AG04449 (cell line): ENCODE data around the gene ZNF20.

Experiments
- CTCF ChIA-PET: fragments of 350-600 bp; formaldehyde crosslinking; extraction: SDS; loops from one replicate; lab custom pipeline; 2021; ENCODE audit warnings: antibody characterized with exemption; lab: Yijun Ruan, JAX
- POLR2A ChIA-PET: fragments of 400-600, 350-600 bp; formaldehyde crosslinking; extraction: SDS; loops from one replicate; lab custom pipeline; 2020; ENCODE audit warnings: antibody characterized with exemption, inconsistent platforms; lab: Yijun Ruan, JAX
- DNase-seq: peaks from one replicate; pipeline ENCODE4 v3.0.0-alpha.2; 2010; ENCODE audit warnings: low read depth, low spot score
- H3K4me3 ChIP-seq: 2 replicates; pipeline ENCODE4 v1.5.1; 2011; ENCODE audit warnings: low read depth, mild to moderate bottlenecking, control low read depth, low read length
- TF ChIP-seq, protein P1 (sequence below): IDR thresholded peaks from one replicate; pipeline ENCODE4 v1.5.1; 2011; ENCODE audit warnings: mild to moderate bottlenecking, moderate library complexity, low read length, control low read depth, inconsistent platforms; ENCODE audit not compliant: insufficient read depth; ENCODE audit errors: missing control alignments

Gene ZNF20

DNA sequence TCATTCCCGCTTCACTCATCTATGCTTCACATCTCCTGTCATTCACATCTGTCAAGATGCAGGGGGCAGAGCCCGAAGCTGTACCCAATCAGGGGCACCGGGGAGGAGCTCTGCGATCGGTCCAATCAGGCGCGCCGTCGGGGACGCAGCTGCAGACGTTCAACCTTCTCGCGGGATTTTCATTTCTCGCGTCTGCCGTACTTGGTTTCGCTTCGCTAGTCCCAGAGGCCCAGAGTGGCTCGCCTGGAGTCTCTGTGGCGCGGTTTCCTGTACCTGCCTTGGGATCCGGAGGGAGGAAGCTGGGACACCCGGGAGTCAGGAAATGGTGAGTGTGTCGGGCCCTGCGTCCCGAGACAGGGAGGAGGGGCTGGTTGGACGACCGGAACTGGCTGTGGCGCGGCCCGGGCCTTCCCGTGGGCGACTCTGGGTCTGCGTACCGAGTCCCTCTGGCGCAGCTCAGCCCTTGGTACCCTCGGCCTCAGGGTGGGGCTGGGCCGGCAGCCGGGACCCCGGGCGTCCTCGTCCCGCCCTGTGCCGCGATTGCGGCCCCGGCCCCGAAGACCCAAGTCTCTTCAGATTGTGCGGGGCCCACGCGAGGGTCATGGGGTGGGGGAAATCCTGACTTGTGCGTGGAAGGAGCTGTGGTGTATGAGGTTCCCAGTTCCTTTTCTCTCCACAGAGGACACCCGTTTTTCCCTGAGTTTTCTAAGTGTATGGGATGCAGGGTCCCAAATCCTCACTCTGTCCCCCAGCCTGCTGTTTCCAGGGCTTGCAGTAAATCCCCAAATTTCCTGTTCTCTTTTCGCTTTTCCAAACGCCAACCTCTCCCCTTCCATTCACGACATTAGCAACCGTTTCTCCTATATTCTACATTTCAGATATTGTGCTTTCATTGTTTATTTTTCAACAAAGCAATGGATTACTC is 23.0 kb upstream of the ZNF20 start, which contains the start of gene ZNF136:
ZNF136 (plus strand) TSS at position 215 of the 925 bp plus-strand sequence; CDS start at position 323, 108 bp downstream.
- peak; percentile 67 for DNase-seq
- ChIA-PET CTCF (interaction anchor here (0.7 to 3.0 kb wide), 5 partner anchors 10 to 202 kb away, joined by 3 to 15 read pairs (median 3); partner anchors contain the start of genes ZNF20 and ZNF442), POLR2A (interaction anchor here (0.9 to 1.0 kb wide), 2 partner anchors 23 to 202 kb away, joined by 3 to 6 read pairs; partner anchors contain the start of genes ZNF20 and ZNF442)
- TF ChIP-seq, protein P1, sequence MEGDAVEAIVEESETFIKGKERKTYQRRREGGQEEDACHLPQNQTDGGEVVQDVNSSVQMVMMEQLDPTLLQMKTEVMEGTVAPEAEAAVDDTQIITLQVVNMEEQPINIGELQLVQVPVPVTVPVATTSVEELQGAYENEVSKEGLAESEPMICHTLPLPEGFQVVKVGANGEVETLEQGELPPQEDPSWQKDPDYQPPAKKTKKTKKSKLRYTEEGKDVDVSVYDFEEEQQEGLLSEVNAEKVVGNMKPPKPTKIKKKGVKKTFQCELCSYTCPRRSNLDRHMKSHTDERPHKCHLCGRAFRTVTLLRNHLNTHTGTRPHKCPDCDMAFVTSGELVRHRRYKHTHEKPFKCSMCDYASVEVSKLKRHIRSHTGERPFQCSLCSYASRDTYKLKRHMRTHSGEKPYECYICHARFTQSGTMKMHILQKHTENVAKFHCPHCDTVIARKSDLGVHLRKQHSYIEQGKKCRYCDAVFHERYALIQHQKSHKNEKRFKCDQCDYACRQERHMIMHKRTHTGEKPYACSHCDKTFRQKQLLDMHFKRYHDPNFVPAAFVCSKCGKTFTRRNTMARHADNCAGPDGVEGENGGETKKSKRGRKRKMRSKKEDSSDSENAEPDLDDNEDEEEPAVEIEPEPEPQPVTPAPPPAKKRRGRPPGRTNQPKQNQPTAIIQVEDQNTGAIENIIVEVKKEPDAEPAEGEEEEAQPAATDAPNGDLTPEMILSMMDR: no peak
- peak within 1 kb of the TSS; percentile 92 for H3K4me3 ChIP-seq

DNA sequence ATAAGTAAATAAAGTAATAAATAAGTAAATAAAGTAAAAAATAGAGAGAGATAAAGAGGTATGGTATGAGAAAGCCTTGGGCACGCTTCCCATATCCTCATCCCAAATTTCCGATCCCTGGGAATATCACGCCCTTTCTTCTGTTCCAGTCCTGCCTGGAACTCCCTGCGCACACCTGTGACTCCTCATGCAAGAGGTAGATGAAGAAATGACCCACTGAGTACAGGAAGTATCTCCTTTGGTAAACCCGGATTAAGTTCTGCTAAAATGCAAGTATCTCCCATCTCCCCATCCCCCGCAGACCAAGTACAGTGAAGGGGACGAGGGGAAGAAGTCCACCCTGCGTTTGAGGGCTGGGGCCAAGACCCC is 22.3 kb upstream of the ZNF20 start:
- ChIA-PET POLR2A (interaction anchor here (0.9 to 1.0 kb wide), 2 partner anchors 22 to 203 kb away, joined by 3 to 6 read pairs; partner anchors contain the start of genes ZNF20 and ZNF442), CTCF (interaction anchor here (0.7 to 3.0 kb wide), 5 partner anchors 9 to 203 kb away, joined by 3 to 15 read pairs (median 3); partner anchors contain the start of genes ZNF20 and ZNF442)
- TF ChIP-seq, protein P1: no peak
- peak overlapping the region; percentile 92 for H3K4me3 ChIP-seq
- DNase-seq: no peak

- TF ChIP-seq, protein P1: no peak
- H3K4me3 ChIP-seq: no peak overlapping the region
- CTCF ChIA-PET: interaction anchor here (1.6 kb wide), 1 partner anchor 19 kb away, joined by 7 read pairs; no protein-coding TSS in a partner anchor
- DNase-seq: no peak
- POLR2A ChIA-PET: no interaction called here
Observed at GRCh38 chr19:12159773-12160414, 19.7 kb upstream of the ZNF20 start.

- ChIA-PET POLR2A (interaction anchor here (0.6 to 1.5 kb wide), 3 partner anchors 16 to 385 kb away, joined by 3 to 10 read pairs (median 7); partner anchors contain the start of gene ZNF20), CTCF (interaction anchor here (1.1 to 5.1 kb wide), 4 partner anchors 16 to 359 kb away, joined by 3 to 42 read pairs (median 5); partner anchors contain the start of gene ZNF20)
- peak; percentile 24 for DNase-seq
- H3K4me3 ChIP-seq: peak within 1 kb of the TSS; percentile 80
- TF ChIP-seq, protein P1: no peak
Observed at GRCh38 chr19:12156223-12157058, 16.3 kb upstream of the ZNF20 start, which contains the start of gene ZNF625. Gene ZNF625 (minus strand): TSS chr19:12156734. CDS start chr19:12156558, 176 bp downstream.

- peak overlapping the region; percentile 80 for H3K4me3 ChIP-seq
- ChIA-PET CTCF (interaction anchor here (1.0 to 5.1 kb wide), 4 partner anchors 15 to 358 kb away, joined by 3 to 42 read pairs (median 5); partner anchors contain the start of genes ZNF20 and ZNF491), POLR2A (no interaction called here)
- no peak for DNase-seq
- TF ChIP-seq, protein P1: no peak
Observed at GRCh38 chr19:12155324-12155860, 15.2 kb upstream of the ZNF20 start.
